ENCODE data around the gene SSU72.

The SSU72 gene

GRCh38 chr1:1574721-1575537 lies at the start of gene SSU72:
SSU72 (minus strand) TSS chr1:1574863; CDS start chr1:1574557, 306 bp downstream.
- peak; percentile 85 for FAIRE-seq
- peak; percentile 97 for DNase-seq (ENCODE audit: extremely low spot score, insufficient read length, low read depth)

DNA sequence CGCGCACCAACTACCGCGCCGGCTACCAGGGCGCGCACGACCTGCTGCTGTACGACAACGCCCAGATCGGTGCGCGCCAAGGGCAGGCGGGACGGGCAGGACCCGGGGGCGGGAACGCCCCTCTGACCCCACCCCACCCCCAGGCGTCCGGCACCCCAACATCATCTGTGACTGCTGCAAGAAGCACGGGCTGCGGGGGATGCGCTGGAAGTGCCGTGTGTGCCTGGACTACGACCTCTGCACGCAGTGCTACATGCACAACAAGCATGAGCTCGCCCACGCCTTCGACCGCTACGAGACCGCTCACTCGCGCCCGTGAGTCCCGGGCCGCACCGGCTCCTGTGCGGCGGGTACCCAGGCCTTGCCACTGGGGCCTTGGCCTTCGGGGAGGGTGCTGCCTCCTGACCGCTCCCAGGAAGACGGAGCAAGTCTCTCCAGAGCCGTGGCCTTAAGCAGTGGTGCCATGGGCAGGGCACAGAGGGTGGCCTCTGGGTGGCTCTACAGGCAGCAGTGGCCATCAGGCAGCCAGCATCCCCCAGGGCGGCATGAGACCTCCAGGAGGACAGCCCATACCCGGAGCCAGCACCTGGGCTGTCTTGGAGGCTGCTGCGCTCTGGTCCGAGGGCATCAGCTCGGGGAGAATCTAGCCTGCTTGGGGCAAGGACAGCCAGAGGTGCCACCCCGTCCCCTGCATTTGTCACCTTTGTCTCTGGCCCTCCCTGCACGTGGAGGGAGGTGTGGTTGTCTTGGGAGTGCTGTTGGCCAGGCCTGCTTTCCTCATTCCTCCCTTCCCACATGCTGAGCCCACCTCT lies 49.2 kb upstream of the SSU72 start:
- no peak for FAIRE-seq
- DNase-seq (ENCODE audit: extremely low spot score, insufficient read length, low read depth), result no peak

- no peak for DNase-seq (ENCODE audit: extremely low spot score, insufficient read length, low read depth)
- no peak for FAIRE-seq
These were observed 48.5 kb upstream of the SSU72 start for GRCh38 chr1:1623181-1623630.

DNA sequence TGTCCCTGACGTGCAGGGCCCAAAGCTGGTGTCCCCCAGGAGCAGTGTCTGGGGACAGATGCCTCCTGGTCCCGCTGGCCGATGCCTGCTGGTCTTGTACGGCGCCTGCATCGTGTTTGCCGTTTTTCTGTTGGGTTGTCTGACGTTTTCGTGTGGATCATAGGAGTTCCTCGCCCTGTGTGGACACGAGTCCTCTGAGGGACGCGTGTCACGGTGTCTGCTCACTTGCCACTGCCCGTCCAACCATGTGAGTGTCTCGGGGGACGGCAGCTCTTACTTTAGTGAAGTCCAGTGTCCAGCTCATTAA lies 48.1 kb upstream of the SSU72 start:
- no peak for FAIRE-seq

DNA sequence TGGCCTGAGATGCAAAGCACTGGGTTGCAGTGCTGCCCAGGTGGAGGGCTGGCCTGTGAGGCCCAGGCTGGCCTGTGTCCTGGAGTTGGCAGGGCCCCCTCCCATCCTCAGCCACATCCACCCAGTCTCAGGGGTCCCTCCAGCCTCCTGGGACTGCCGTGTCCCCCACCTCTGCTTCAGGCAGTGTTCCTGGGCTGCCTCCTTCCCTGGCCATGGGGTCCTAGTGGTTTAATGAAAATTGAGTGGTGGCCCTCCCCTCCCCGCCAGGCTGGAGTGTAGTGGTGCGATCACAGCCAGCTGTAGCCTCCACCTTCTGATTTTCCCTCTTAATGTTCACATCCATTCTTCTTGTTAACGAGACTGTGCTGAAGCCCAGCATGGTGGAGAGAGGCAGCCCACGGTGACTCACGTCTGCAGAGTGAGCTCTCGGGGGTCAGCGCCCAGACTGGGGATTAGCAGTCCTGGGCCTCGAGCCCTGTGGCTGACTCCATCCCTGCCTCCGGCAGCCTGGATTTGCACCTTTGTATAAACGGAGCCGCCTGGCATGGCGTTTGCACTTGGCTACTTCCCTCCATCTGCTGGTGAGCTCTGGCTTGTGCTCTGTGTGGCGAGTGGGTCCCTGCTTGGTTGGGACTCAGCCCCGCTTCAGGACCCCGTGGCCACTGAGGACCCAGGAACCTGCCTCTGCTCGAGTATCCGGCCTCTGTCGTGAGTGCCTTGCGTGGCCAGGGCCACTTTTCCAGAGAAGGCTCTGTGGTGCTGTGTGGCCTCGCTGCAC lies 47.5 kb upstream of the SSU72 start:
- FAIRE-seq, result no peak

More for the DNA sequence above, 48.1 kb upstream of the SSU72 start:
- no peak for DNase-seq (ENCODE audit: extremely low spot score, insufficient read length, low read depth)

GRCh38 chr1:1621173-1622009 lies 46.7 kb upstream of the SSU72 start:
- DNase-seq (ENCODE audit: extremely low spot score, insufficient read length, low read depth) (no peak), FAIRE-seq (no peak)

More for the DNA sequence above, 47.5 kb upstream of the SSU72 start:
- no peak for DNase-seq (ENCODE audit: extremely low spot score, insufficient read length, low read depth)

- FAIRE-seq (no peak), DNase-seq (ENCODE audit: extremely low spot score, insufficient read length, low read depth) (no peak)
These were observed 45.9 kb upstream of the SSU72 start for GRCh38 chr1:1620433-1621139.

DNA sequence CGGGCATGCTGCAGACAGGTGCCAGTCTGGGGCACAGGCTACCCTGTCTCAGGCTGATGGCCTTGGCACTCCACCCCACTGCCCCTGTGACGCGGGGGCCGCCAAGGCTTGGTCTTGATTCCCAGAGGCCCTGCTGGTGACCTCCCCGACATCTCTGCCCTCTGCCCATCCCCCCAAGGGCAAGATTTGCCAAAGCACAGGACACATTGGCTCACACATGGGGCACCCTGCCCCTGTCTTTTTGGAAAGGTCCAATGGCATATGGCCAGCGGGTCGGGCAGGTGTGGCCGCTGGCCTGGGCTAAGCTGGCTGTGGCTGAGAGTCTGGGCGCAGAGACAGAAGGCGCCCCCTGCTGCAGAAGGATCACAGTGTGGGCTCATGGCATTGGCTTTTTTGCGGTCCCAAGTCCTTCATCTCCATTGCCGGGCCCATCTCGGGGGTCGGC lies 45.3 kb upstream of the SSU72 start:
- FAIRE-seq (no peak), DNase-seq (ENCODE audit: extremely low spot score, insufficient read length, low read depth) (no peak)

GRCh38 chr1:1618396-1619068 lies 43.9 kb upstream of the SSU72 start:
- DNase-seq (ENCODE audit: extremely low spot score, insufficient read length, low read depth), result no peak
- no peak for FAIRE-seq

- FAIRE-seq, result no peak
- no peak for DNase-seq (ENCODE audit: extremely low spot score, insufficient read length, low read depth)
These were observed 43.3 kb upstream of the SSU72 start for GRCh38 chr1:1617925-1618324.

DNA sequence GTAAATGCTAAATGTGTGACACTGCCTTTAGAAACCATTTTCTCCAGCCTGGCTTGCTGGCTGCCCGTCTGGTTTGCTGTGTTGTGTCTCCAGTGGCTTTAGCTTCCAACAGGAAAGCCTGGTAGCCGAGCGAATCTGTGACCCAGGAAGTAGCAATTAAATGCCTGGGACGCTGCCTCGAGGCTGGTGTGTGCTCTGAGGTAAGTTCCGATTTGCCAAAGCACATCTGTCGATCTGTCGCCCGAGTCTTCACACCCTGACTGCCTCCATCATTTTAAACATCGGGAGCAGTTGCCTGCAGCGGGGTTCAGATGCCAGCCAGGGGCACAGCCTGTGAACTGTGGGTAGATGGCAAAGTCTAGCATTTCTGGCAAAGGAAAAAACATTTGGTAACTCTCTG lies 42.9 kb upstream of the SSU72 start:
- DNase-seq (ENCODE audit: extremely low spot score, insufficient read length, low read depth) (no peak), FAIRE-seq (no peak)

GRCh38 chr1:1616838-1617237 lies 42.2 kb upstream of the SSU72 start:
- no peak for FAIRE-seq
- DNase-seq (ENCODE audit: extremely low spot score, insufficient read length, low read depth), result no peak

GRCh38 chr1:1616045-1616790 lies 41.6 kb upstream of the SSU72 start:
- no peak for DNase-seq (ENCODE audit: extremely low spot score, insufficient read length, low read depth)
- no peak for FAIRE-seq

DNA sequence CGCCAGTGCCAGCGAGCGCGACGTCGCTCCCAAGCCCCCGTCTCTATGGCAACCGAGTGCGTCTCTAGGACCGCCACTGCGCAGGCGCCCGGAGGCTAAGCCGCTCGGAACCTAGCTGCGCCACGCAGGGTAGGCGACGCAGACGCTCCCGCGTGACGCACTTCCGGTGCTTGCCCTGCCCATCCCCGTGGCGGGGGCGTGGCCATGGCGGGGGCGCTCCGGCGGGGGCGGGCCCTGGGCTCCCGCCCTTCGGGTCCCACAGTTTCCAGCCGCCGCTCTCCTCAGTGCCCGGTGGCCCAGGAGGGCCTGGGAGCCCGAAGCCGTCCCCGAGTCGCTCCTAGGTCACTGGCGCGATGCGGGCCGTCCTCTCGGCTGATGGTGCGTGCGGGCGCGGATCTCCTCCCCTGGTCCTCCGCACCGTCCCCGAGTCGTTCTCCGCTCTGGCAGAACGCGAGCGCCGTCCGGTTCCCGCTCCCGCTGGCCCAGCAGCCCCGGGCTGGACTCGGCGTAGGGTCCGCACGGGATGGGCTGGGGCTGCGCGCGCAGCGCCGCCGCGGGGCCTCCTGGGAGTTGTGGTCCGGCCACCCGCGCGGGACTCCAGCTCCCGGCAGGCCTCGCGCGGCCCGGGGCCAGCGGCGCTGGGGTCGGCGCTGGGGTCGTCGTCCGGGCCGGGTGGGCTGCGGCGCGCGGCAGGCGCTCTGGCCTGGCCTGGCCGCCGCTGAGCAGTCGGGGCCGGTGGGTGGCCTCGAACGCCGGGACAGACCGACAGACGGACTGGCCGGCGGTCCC lies 40.8 kb upstream of the SSU72 start, which contains the start of gene MIB2:
MIB2 (plus strand) TSS at position 245 of the 789 bp plus-strand sequence. CDS start 7,953 bp downstream, outside the sequence.
- peak; percentile 97 for FAIRE-seq
- DNase-seq (ENCODE audit: extremely low spot score, insufficient read length, low read depth), result peak; percentile 100

DNA sequence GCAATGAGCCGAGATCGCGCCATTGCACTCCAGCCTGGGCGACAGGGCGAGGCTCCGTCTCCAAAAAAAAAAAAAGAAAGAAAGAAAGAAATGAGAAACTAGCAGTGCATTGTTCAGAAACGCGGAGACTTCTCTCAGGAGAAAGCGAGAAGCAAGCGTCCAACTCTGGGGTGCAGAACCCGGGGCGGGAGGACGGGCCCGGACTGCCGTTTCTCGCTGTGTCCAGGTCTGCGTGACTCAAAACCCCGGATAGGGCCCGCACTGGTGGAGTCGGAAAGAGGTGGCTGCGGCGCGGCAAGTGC lies 40.2 kb upstream of the SSU72 start:
- DNase-seq (ENCODE audit: extremely low spot score, insufficient read length, low read depth) (no peak), FAIRE-seq (no peak)

DNA sequence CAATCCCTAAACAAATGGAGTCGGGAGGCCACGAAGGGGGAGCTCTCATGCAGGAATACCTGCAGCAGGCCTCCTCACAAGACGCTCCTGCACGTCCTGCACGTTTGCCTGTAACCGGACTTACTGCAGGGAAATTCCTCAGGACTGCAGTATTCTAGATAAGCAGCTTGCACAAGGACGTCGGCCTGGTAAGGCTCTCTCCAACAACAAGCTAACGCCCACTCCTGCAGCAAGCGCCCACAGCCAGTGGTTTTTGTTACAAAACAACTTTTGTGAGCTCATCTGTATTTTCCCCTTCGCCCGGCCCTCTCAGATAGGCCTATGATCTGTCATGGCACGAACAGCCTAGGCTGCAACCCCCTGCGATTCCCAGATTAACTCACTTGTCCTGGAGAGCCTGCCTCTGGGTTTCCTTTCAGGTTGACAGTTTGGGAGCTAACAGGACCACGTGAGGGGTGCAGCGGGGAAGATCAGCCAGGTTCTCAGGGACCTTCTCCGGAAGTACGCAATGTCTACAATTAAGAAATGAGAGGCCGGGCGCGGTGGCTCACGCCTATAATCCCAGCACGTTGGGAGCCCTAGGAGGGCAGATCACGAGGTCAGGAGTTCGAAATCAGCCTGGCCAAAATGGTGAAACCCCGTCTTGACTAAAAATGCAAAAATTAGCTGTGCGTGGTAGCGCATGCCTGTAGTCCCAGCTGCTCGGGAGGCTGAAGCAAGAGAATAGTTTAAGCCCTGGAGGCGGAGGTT lies 39.7 kb upstream of the SSU72 start:
- DNase-seq (ENCODE audit: extremely low spot score, insufficient read length, low read depth) (no peak), FAIRE-seq (no peak)

All from GM18507 (cell line).